Liver (tissue), 9 donors: ENCODE measurements around the gene PLCB1. TPM values are rescaled to one million over a fixed set of nuclear protein-coding genes. Genes with fewer than 3 reads are reported as not detected.

Source experiments
- DNase-seq: peaks from one replicate; pipeline ENCODE4 v3.0.0-alpha.2; 2017; ENCODE audit warnings: low spot score
- H3K27ac ChIP-seq, 2 donors: one replicate each; pipeline ENCODE4 v1.7.0; 2013; ENCODE audit warnings: inconsistent platforms in 2 of 2, low read length in 2 of 2, control low read depth in 1 of 2, low read depth in 1 of 2, mild to moderate bottlenecking in 1 of 2
- H3K27me3 ChIP-seq, 4 donors: one replicate each; pipeline versions ENCODE4 v1.6.1 to v1.7.0; 2013; ENCODE audit warnings: low read length in 3 of 4, inconsistent platforms in 1 of 4, mild to moderate bottlenecking in 1 of 4, moderate library complexity in 1 of 4; ENCODE audit not compliant: control insufficient read depth in 4 of 4, insufficient read depth in 4 of 4
- H3K36me3 ChIP-seq, 4 donors: one replicate each; pipeline versions ENCODE4 v1.6.1 to v1.7.0; 2013; ENCODE audit warnings: low read length in 3 of 4, mild to moderate bottlenecking in 3 of 4, low read depth in 1 of 4, moderate library complexity in 1 of 4; ENCODE audit not compliant: control insufficient read depth in 4 of 4, insufficient read depth in 3 of 4
- H3K4me1 ChIP-seq, 4 donors: one replicate each; pipeline versions ENCODE4 v1.6.1 to v1.7.0; 2013; ENCODE audit warnings: low read length in 3 of 4, mild to moderate bottlenecking in 3 of 4, moderate library complexity in 1 of 4; ENCODE audit not compliant: control insufficient read depth in 4 of 4, insufficient read depth in 4 of 4
- H3K4me3 ChIP-seq, 3 donors: one replicate each; pipeline versions ENCODE4 v1.6.1 to v1.7.0; 2013; ENCODE audit warnings: low read length in 3 of 3, control low read depth in 1 of 3, low read depth in 1 of 3, mild to moderate bottlenecking in 1 of 3
- H3K9ac ChIP-seq, 2 donors: one replicate each; pipeline ENCODE4 v1.7.0; 2013; ENCODE audit warnings: low read length in 2 of 2, mild to moderate bottlenecking in 2 of 2, moderate library complexity in 2 of 2, control low read depth in 1 of 2, low read depth in 1 of 2
- H3K9me3 ChIP-seq, 4 donors: one replicate each; pipeline versions ENCODE4 v1.6.1 to v1.7.0; 2013; ENCODE audit warnings: low read length in 3 of 4; ENCODE audit not compliant: control insufficient read depth in 4 of 4
- ATF3 ChIP-seq: IDR thresholded peaks from 2 replicates; pipeline ENCODE4 v1.6.1; 2016; ENCODE audit warnings: antibody characterized with exemption
- EGR1 ChIP-seq, 2 donors: IDR thresholded peaks; 2 replicates each; pipeline ENCODE4 v1.6.1; 2016 to 2018; ENCODE audit warnings: antibody characterized with exemption in 2 of 2, low read depth in 2 of 2
- FOXA1 ChIP-seq: IDR thresholded peaks from 2 replicates; pipeline ENCODE4 v1.6.1; 2016; ENCODE audit warnings: antibody characterized with exemption
- GABPA ChIP-seq, 2 donors: IDR thresholded peaks in 1 of 2; conservative IDR thresholded peaks in 1 of 2; 2 replicates each; pipeline ENCODE4 v1.6.1; 2016; ENCODE audit warnings: antibody characterized with exemption in 2 of 2, mild to moderate bottlenecking in 1 of 2, moderate library complexity in 1 of 2
- HNF4A ChIP-seq, 2 donors: conservative IDR thresholded peaks; 2 replicates each; pipeline ENCODE4 v1.6.1; 2016; ENCODE audit warnings: antibody characterized with exemption in 2 of 2, mild to moderate bottlenecking in 2 of 2
- HNF4G ChIP-seq: IDR thresholded peaks from 2 replicates; pipeline ENCODE4 v1.6.1; 2016; ENCODE audit warnings: antibody characterized with exemption
- NR2F2 ChIP-seq: IDR thresholded peaks from 2 replicates; pipeline ENCODE4 v1.6.1; 2016; ENCODE audit warnings: antibody characterized with exemption
- RXRA ChIP-seq, 2 donors: IDR thresholded peaks; 2 replicates each; pipeline ENCODE4 v1.6.1; 2017 to 2018; ENCODE audit warnings: antibody characterized with exemption in 2 of 2, mild to moderate bottlenecking in 1 of 2
- SP1 ChIP-seq: IDR thresholded peaks from 2 replicates; pipeline ENCODE4 v1.6.1; 2018; ENCODE audit warnings: antibody characterized with exemption, mild to moderate bottlenecking
- TAF1 ChIP-seq: conservative IDR thresholded peaks from 2 replicates; pipeline ENCODE4 v1.6.1; 2016; ENCODE audit warnings: antibody characterized with exemption, mild to moderate bottlenecking
- ZBTB33 ChIP-seq: IDR thresholded peaks from 2 replicates; pipeline ENCODE4 v1.6.1; 2016; ENCODE audit warnings: antibody characterized with exemption
- WGBS: extraction: QIAGEN DNeasy Blood & Tissue Kit; methylation state at CpG from one replicate; pipeline ENCODE4 v1.1.7; 2013; 5-methylcytosine and 5-hydroxymethylcytosine counted together
- polyA plus RNA-seq, 2 donors: library from polyadenylated mRNA; stranded (reverse) in 1 of 2; unstranded in 1 of 2; fragments of 200-250 nt in 1 of 2; fragments of >200 nt in 1 of 2; fragmentation: Nextera tagmentation in 1 of 2; extraction: Ambion mirVana in 1 of 2; gene quantifications; one replicate each; pipeline versions ENCODE4 v1.2.1 to v1.2.3, GENCODE V29; 2013 to 2015
- total RNA-seq, 2 donors: library from RNA; depleted of rRNA; stranded (reverse); fragments of >200 nt; gene quantifications; one replicate each; pipeline ENCODE4 v1.2.3, GENCODE V29; 2014
- TF ChIP-seq, protein P1 (sequence below): IDR thresholded peaks from 2 replicates; pipeline ENCODE4 v1.6.1; 2016; ENCODE audit warnings: antibody characterized with exemption, mild to moderate bottlenecking
- TF ChIP-seq, protein P2 (sequence below): fragments of 150-350 bp; IDR thresholded peaks from 2 replicates; pipeline ENCODE4 v1.5.1; 2017; ENCODE audit warnings: improper control_type of control experiment, low read depth, low read length; ENCODE audit not compliant: missing input control
- donor health status: healthy.
- donor health status: healthy.
- donor health status: healthy.
- donor health status: healthy.
- donor health status: healthy.

Gene PLCB1
- total and polyA plus RNA-seq, 4 donors = 3.7 to 13.5 (median 5.9) TPM

GRCh38 chr20:8740265-8740664 is 608.2 kb downstream of the PLCB1 start:
- no peak for DNase-seq

More at GRCh38 chr20:8740265-8740664, 608.2 kb downstream of the PLCB1 start:
- peaks cover 0 to 5% (median 0%) of the 10 kb centered on the region in 4 donors for H3K36me3 ChIP-seq
- no peak overlapping the region for H3K4me3 ChIP-seq
- TF ChIP-seq ATF3 (no peak), TAF1 (no peak), FOXA1 (no peak), NR2F2 (no peak), SP1 (no peak), GABPA (IDR thresholded peaks at IDR 0.05 in 1 of 2, conservative IDR thresholded peaks at IDR 0.05 in 1 of 2) (no peak), RXRA (IDR thresholded peaks at IDR 0.05) (no peak), HNF4G (no peak), HNF4A (conservative IDR thresholded peaks at IDR 0.05) (no peak), ZBTB33 (no peak), EGR1 (IDR thresholded peaks at IDR 0.05; ENCODE audit: low read depth in 2 of 2) (no peak)
- TF ChIP-seq, protein P1, sequence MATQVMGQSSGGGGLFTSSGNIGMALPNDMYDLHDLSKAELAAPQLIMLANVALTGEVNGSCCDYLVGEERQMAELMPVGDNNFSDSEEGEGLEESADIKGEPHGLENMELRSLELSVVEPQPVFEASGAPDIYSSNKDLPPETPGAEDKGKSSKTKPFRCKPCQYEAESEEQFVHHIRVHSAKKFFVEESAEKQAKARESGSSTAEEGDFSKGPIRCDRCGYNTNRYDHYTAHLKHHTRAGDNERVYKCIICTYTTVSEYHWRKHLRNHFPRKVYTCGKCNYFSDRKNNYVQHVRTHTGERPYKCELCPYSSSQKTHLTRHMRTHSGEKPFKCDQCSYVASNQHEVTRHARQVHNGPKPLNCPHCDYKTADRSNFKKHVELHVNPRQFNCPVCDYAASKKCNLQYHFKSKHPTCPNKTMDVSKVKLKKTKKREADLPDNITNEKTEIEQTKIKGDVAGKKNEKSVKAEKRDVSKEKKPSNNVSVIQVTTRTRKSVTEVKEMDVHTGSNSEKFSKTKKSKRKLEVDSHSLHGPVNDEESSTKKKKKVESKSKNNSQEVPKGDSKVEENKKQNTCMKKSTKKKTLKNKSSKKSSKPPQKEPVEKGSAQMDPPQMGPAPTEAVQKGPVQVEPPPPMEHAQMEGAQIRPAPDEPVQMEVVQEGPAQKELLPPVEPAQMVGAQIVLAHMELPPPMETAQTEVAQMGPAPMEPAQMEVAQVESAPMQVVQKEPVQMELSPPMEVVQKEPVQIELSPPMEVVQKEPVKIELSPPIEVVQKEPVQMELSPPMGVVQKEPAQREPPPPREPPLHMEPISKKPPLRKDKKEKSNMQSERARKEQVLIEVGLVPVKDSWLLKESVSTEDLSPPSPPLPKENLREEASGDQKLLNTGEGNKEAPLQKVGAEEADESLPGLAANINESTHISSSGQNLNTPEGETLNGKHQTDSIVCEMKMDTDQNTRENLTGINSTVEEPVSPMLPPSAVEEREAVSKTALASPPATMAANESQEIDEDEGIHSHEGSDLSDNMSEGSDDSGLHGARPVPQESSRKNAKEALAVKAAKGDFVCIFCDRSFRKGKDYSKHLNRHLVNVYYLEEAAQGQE = no peak
- TF ChIP-seq, protein P2, sequence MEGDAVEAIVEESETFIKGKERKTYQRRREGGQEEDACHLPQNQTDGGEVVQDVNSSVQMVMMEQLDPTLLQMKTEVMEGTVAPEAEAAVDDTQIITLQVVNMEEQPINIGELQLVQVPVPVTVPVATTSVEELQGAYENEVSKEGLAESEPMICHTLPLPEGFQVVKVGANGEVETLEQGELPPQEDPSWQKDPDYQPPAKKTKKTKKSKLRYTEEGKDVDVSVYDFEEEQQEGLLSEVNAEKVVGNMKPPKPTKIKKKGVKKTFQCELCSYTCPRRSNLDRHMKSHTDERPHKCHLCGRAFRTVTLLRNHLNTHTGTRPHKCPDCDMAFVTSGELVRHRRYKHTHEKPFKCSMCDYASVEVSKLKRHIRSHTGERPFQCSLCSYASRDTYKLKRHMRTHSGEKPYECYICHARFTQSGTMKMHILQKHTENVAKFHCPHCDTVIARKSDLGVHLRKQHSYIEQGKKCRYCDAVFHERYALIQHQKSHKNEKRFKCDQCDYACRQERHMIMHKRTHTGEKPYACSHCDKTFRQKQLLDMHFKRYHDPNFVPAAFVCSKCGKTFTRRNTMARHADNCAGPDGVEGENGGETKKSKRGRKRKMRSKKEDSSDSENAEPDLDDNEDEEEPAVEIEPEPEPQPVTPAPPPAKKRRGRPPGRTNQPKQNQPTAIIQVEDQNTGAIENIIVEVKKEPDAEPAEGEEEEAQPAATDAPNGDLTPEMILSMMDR = no peak
- H3K9ac ChIP-seq = no peak overlapping the region
- WGBS = 90% methylated on average over 4 of the region's 4 CpGs
- H3K4me1 ChIP-seq = no peaks in the 10 kb centered on the region
- H3K27ac ChIP-seq = no peak overlapping the region
- H3K9me3 ChIP-seq = no peaks in the 10 kb centered on the region
- no peaks in the 10 kb centered on the region for H3K27me3 ChIP-seq
